ENCODE data around the gene JDP2.
A peak's percentile ranks its signal among the peaks of the same experiment; 100 is the strongest.
"Not testable (repeated sequence)": the region's sequence is repeated elsewhere in the genome, so short reads cannot be mapped to it uniquely, and the experiment has no call there.

Gene JDP2, protein sequence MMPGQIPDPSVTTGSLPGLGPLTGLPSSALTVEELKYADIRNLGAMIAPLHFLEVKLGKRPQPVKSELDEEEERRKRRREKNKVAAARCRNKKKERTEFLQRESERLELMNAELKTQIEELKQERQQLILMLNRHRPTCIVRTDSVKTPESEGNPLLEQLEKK

DNA sequence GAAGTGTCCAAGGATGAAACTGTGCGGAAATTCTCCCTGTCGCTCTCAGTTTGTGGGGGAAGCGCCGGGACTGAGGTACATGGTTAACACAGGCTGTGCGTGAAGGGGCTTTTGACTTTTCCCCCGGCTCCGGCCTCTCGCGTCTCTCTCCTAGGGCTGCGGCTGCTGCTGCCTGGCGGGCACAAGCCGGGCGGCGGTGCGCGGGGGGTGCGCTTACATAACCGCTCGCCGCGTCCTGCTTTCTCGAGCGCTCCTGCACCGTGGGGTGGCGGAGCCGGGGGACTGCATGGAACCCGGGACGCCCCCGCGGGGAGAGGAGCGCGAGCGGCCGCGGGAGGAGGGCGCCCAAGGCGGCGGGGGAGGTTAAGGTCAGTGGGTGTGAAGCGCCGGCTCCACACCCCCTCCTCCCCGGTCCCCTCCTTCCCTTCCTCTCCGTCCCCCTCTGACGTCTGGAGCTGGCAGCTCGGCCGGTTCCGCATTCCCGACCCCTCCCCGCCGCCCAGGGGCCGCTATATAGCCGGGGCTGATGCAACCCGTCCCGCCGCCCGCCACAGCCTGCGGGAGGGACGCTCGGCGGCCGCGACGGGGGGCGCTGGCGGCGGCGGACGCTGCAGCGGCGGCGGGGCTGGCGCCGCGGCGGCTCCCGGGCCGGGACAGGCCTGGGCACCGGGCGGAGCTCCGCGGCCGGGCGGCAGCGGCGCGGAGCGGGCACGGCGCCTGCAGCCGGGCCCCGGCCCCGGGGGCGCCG lies at the start of gene JDP2:
TSS of gene JDP2 (plus strand) at position 541 of the 748 bp plus-strand sequence. CDS start 9,899 bp downstream, outside the sequence.
- Mint-ChIP-seq H3K9me3 (peaks cover 9% of the 10 kb centered on the region), H3K27ac (peak within 1 kb of the TSS; percentile 75), H3K36me3 (ENCODE audit: low read depth) (peaks cover 7% of the 10 kb centered on the region), H3K4me3 (peak within 1 kb of the TSS; percentile 75), H3K4me1 (ENCODE audit: low read depth) (peaks cover 21% of the 10 kb centered on the region), H3K27me3 (ENCODE audit: low read depth) (peaks cover 12% of the 10 kb centered on the region)

DNA sequence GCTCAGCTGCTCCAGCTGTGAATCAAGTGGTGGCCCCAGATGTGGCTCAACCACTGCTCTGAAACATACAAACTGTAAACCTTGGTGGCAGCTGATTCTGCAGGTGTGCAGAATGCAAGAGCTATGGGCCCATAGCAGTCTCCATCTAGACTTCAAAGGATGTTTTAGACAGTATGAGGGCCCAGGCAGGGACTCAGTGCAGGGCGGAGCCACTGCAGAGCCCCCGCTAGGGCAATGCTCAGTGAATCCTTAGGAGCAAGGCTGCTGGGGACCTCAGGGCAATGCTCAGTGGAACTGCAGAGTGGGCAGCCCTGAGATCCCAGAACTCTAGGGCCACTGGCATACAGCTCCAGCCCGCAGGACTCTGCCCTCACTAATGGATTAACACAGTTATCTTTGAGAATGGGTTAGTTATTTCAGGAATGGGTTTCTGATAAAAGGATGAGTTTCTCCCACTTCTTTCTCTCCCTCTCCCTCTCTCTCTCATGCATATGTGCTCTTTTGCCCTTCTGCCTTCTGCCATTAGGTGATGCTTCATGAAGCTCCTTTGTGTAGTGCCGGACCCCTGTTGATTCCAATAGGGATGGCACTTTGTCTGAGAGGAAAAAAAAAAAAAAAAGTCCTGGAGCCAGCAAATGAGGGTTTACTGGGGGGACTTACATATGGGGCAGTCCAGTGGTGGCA lies 48.4 kb upstream of the JDP2 start:
- H3K9me3 Mint-ChIP-seq = peaks cover 2% of the 10 kb centered on the region
- no peaks in the 10 kb centered on the region for H3K4me1 Mint-ChIP-seq (ENCODE audit: low read depth)
- H3K27ac Mint-ChIP-seq = no peak overlapping the region
- H3K27me3 Mint-ChIP-seq (ENCODE audit: low read depth) = peaks cover 24% of the 10 kb centered on the region
- H3K4me3 Mint-ChIP-seq = no peak overlapping the region
- no peaks in the 10 kb centered on the region for H3K36me3 Mint-ChIP-seq (ENCODE audit: low read depth)

DNA sequence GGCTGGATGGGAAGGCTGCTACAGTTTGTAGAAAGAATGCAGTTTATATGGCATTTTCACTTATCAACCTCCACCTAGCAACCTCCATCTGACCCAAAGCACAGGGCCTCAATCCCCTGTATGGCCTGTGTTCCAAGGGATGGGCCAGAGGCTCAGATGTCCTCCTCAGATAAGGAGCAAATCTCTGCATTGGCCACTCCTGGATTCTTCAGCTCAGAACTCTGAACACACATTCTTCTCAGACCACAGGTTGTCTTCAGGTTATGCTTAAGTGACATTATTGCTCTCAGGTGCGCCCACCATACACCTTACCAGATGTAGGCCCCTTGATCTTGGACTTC lies 47.9 kb upstream of the JDP2 start:
- Mint-ChIP-seq H3K4me3 (no peak overlapping the region), H3K27ac (no peak overlapping the region), H3K9me3 (peaks cover 7% of the 10 kb centered on the region), H3K4me1 (ENCODE audit: low read depth) (no peaks in the 10 kb centered on the region), H3K36me3 (ENCODE audit: low read depth) (no peaks in the 10 kb centered on the region), H3K27me3 (ENCODE audit: low read depth) (peaks cover 29% of the 10 kb centered on the region)

DNA sequence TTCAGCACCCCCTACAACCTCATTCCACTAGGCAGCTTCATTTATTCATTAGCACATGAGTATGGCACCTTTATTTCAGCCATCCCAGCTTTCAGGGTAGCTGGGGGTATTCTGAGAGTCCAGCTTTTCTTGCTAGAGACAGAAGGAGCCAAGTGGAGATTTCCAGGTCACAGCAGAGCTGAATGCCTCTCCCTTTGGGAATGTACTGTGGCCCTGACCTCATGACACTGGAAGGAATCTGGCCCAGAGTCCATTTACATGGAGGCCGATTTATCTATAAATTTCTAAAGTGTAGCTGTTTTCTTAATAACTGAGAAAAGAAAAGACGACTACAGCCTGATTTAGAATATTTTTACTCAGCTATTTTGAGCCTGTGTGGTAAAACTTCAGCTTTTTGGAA lies 47.2 kb upstream of the JDP2 start:
- H3K4me3 Mint-ChIP-seq = no peak overlapping the region
- H3K27ac Mint-ChIP-seq = no peak overlapping the region
- peaks cover 7% of the 10 kb centered on the region for H3K9me3 Mint-ChIP-seq
- peaks cover 33% of the 10 kb centered on the region for H3K27me3 Mint-ChIP-seq (ENCODE audit: low read depth)
- H3K36me3 Mint-ChIP-seq (ENCODE audit: low read depth) = no peaks in the 10 kb centered on the region
- no peaks in the 10 kb centered on the region for H3K4me1 Mint-ChIP-seq (ENCODE audit: low read depth)

DNA sequence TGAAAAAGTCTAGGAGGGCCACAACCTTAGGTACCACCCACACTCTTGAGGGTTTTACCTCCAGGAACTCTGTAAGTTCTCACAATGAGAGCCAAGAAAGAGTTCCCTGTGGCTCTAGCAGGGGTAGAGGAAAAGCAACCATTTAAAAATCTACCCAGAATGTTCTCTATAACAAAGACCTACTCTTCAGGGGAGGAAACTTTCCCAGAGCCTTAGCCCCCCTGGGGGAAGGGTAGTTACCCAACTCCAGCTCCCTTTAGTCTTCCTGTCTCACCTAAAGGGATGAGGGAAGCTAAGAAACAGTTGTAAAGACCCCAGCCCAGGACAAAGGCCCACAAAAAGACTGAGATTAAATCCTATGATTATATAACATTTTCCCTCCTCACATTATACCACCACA lies 46.2 kb upstream of the JDP2 start:
- no peaks in the 10 kb centered on the region for H3K36me3 Mint-ChIP-seq (ENCODE audit: low read depth)
- no peak overlapping the region for H3K4me3 Mint-ChIP-seq
- peaks cover 43% of the 10 kb centered on the region for H3K27me3 Mint-ChIP-seq (ENCODE audit: low read depth)
- no peak overlapping the region for H3K27ac Mint-ChIP-seq
- H3K4me1 Mint-ChIP-seq (ENCODE audit: low read depth) = no peaks in the 10 kb centered on the region
- peaks cover 7% of the 10 kb centered on the region for H3K9me3 Mint-ChIP-seq

DNA sequence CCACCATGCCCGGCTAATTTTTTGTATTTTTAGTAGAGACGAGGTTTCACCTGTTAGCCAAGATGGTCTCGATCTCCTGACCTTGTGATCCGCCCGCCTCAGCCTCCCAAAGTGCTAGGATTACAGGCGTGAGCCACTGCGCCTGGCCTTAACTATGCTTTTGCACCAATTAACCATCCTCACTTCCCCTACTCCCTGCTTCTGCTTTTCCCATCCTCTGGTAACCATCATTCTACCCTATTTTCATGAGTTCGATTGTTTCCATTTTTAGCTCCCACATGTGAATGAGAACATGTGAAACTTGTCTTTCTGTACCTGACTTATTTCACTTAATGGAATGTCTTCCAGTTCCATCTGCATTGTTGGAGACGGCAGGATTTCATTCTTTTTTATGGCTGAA lies 44.6 kb upstream of the JDP2 start:
- H3K27ac Mint-ChIP-seq; H3K36me3 Mint-ChIP-seq (ENCODE audit: low read depth); H3K4me3 Mint-ChIP-seq; H3K4me1 Mint-ChIP-seq (ENCODE audit: low read depth); H3K9me3 Mint-ChIP-seq: not testable (repeated sequence)
- H3K27me3 Mint-ChIP-seq (ENCODE audit: low read depth) = peaks cover 48% of the 10 kb centered on the region

DNA sequence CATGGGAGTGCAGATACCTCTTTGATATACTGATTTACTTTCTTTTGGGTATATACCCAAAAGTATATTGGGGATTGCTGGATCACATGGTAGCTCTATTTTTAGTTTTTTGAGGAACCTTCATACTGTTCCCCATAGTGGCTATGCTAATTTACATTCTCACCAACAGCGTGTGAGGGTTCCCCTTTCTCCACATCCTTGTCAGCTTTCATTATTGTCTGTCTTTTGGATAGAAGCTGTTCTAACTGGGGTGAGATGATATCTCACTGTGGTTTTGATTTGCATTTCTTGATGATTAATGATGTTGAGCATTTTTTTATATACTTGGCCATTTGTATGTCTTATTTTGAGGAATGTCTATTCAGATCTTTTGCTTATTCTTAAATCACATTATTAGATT lies 44.1 kb upstream of the JDP2 start:
- no peak overlapping the region for H3K27ac Mint-ChIP-seq
- H3K27me3 Mint-ChIP-seq (ENCODE audit: low read depth) = peaks cover 49% of the 10 kb centered on the region
- H3K4me3 Mint-ChIP-seq = no peak overlapping the region
- H3K36me3 Mint-ChIP-seq (ENCODE audit: low read depth) = no peaks in the 10 kb centered on the region
- H3K9me3 Mint-ChIP-seq = peaks cover 7% of the 10 kb centered on the region
- H3K4me1 Mint-ChIP-seq (ENCODE audit: low read depth) = no peaks in the 10 kb centered on the region

DNA sequence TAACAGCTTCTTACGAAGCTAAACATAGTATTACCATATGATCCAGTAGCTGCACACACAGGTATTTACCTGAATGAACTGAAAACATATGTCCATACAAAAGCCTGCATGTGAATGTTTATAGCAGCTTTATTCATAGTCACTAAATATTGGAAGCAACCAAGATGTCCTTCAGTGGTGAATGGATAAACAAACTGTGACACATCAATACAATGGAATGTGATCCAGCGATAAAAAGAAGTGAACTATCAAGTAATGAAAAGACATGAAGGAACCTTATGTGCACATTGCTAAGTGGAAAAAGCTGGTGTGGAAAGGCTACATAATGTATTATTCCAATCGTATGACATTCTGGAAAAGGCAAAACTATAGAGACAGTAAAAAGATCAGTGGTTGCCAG lies 38.1 kb upstream of the JDP2 start:
- H3K27me3 Mint-ChIP-seq (ENCODE audit: low read depth) = peaks cover 55% of the 10 kb centered on the region
- H3K4me1 Mint-ChIP-seq (ENCODE audit: low read depth) = no peaks in the 10 kb centered on the region
- H3K9me3 Mint-ChIP-seq = peaks cover 2% of the 10 kb centered on the region
- no peak overlapping the region for H3K4me3 Mint-ChIP-seq
- H3K27ac Mint-ChIP-seq = no peak overlapping the region
- no peaks in the 10 kb centered on the region for H3K36me3 Mint-ChIP-seq (ENCODE audit: low read depth)

DNA sequence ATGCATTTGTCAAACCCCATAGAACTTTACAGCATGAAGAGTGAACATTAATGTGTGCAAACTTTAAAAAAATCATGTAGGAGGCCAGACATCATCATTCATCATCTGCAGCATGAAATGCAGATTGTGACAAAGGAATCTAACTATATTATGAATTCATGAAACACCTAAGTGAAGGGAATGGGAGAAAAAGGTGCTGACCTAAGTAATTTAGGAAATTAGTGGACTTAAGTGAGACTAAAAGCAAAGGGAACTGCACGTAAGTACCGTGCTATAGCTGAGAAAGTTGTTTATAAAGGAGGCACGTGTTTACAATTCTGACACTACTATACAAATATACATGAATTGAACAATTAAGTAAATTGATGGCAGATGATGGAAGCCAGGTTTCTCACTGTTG lies 37.6 kb upstream of the JDP2 start:
- H3K27me3 Mint-ChIP-seq (ENCODE audit: low read depth) = peaks cover 50% of the 10 kb centered on the region
- no peaks in the 10 kb centered on the region for H3K36me3 Mint-ChIP-seq (ENCODE audit: low read depth)
- H3K4me1 Mint-ChIP-seq (ENCODE audit: low read depth) = no peaks in the 10 kb centered on the region
- H3K4me3 Mint-ChIP-seq = no peak overlapping the region
- H3K9me3 Mint-ChIP-seq = no peaks in the 10 kb centered on the region
- H3K27ac Mint-ChIP-seq = no peak overlapping the region

DNA sequence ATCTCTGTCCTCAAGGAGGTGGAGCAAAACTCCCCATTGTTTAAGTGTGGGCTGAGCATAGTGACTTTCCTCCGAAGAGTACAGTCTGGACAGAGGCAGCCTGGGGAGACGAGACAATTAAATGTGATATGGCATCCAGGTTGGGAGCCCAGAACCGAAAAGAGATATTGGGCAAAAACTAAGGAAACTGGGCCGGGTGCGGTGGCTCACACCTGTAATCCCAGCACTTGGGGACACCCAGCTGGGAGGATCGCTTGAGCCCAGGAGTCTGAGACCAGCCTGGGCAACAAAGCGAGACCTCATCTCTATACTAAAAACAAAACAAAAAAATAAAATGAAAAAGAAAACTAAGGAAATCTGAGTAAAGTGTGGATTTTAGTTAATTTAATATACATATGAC lies 35.9 kb upstream of the JDP2 start:
- H3K4me1 Mint-ChIP-seq (ENCODE audit: low read depth) = no peaks in the 10 kb centered on the region
- H3K4me3 Mint-ChIP-seq = no peak overlapping the region
- no peak overlapping the region for H3K27ac Mint-ChIP-seq
- no peaks in the 10 kb centered on the region for H3K9me3 Mint-ChIP-seq
- H3K27me3 Mint-ChIP-seq (ENCODE audit: low read depth) = peaks cover 47% of the 10 kb centered on the region
- no peaks in the 10 kb centered on the region for H3K36me3 Mint-ChIP-seq (ENCODE audit: low read depth)

DNA sequence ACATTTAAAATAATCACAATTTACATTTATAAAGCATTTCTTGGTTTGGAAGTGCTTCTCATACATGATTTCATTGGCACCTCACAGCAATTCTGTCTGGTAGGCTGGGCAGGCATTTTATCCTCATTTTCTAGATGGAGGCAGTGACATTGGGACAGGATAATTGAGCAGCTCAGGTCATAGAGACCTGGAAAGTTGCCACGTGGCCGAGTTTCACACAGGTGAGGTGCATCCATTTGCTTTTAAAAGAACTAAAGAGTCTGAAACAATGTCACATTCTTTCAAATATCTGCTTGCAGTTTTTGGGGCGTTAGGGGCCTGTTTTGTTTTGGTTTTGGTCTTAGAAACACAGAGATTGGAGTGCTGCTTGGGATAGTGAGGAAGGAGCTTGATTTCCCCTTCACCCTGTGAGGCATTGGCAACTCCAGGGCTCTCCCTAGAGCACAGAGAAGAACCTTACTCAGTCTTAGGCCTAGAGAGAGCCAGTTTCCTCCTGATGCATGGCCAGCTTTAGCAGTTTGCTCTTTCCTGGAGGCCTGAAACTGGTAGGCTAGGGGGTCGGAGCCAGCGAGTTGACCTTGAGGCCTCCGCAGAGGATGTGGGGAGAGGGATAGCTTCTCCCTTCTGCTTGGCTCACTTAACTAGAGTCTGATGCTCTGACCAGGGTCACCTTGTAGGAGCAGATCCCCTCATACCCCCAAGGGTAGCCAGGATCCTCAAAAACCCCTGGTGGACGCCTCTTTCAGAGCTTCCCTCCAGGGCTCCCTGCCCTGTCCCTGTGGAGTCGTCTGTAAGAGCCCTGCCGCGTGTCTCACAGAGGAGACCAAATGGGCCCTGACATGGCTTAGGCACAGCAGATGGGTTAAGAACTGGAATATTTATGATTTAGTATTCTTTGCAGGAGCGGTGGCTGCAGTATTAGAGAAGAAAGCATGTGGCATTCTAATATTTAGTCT lies 34.9 kb upstream of the JDP2 start:
- H3K27me3 Mint-ChIP-seq (ENCODE audit: low read depth) = peaks cover 43% of the 10 kb centered on the region
- H3K4me1 Mint-ChIP-seq (ENCODE audit: low read depth) = peaks cover 1% of the 10 kb centered on the region
- no peak overlapping the region for H3K4me3 Mint-ChIP-seq

DNA sequence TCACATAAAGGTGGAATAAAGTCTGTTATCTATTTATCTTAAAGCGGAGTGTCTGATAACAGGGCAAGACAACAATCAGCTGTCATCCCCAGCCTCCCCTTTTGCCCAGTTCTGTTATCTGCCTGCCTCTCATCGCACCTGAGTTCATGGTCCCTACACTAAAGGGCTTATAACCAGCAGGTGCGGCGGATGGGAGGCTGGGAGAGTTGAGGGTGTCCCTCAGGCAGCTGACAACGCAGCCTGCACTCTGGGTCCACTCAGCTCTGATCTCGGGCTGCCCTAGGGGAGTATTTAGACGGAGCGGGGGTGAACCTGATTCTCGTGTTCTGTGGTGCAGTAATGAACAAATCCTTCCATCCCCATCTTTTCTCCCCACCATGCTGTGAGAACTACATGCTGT lies 34.0 kb upstream of the JDP2 start:
- no peak overlapping the region for H3K4me3 Mint-ChIP-seq
- no peaks in the 10 kb centered on the region for H3K36me3 Mint-ChIP-seq (ENCODE audit: low read depth)
- H3K9me3 Mint-ChIP-seq = peaks cover 2% of the 10 kb centered on the region
- peaks cover 38% of the 10 kb centered on the region for H3K27me3 Mint-ChIP-seq (ENCODE audit: low read depth)
- H3K27ac Mint-ChIP-seq = no peak overlapping the region
- H3K4me1 Mint-ChIP-seq (ENCODE audit: low read depth) = peaks cover 1% of the 10 kb centered on the region

More for the DNA sequence above, 34.9 kb upstream of the JDP2 start:
- Mint-ChIP-seq H3K9me3 (no peaks in the 10 kb centered on the region), H3K36me3 (ENCODE audit: low read depth) (no peaks in the 10 kb centered on the region), H3K27ac (no peak overlapping the region)

DNA sequence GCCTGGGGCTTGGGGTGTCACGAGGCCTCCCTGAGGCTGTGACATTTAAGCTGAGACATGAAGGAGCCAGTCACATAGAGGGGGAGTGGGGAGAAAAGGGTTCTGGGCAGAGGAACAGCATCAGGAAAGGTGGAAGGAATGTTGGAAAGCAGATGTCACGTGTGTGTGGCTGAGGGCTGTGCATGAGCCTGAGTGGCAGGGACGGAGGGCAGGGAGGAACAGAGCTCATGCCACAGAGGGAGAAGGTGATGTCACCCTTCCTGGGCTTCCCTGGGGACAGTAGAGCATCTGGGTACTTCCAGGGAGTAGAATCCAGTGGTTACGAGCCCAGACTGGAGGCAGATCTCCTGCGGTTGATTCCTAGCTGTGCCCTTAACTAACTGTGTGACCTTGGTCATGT lies 32.0 kb upstream of the JDP2 start:
- Mint-ChIP-seq H3K27ac (no peak overlapping the region), H3K9me3 (peaks cover 6% of the 10 kb centered on the region), H3K36me3 (ENCODE audit: low read depth) (no peaks in the 10 kb centered on the region), H3K4me3 (no peak overlapping the region), H3K27me3 (ENCODE audit: low read depth) (peaks cover 24% of the 10 kb centered on the region), H3K4me1 (ENCODE audit: low read depth) (peaks cover 16% of the 10 kb centered on the region)

DNA sequence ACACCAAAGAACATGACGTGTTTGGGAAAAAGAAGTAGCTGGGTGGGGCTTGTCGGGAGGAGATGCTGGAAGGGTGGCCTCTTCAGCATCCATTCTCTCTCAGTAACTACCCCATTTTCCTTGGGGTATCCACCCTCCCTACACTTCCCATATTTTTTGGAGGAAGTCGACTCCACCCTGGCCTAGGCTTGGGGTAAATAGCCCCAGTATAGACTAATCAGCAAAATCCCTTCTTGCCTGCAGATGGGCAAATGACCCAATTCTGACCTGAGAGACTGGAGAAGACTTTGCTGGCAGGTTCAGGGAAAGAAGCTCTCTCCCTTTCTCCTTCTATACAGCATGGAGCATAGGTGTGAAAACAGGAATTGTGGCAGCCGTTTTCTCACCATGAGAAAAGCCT lies 28.5 kb upstream of the JDP2 start:
- Mint-ChIP-seq H3K27ac (peak overlapping the region; percentile 8), H3K36me3 (ENCODE audit: low read depth) (no peaks in the 10 kb centered on the region), H3K27me3 (ENCODE audit: low read depth) (peaks cover 25% of the 10 kb centered on the region), H3K9me3 (peaks cover 6% of the 10 kb centered on the region), H3K4me3 (no peak overlapping the region), H3K4me1 (ENCODE audit: low read depth) (peaks cover 28% of the 10 kb centered on the region)
